Measurements from ENCODE around the gene LUZP1. TPM values are rescaled to one million over a fixed set of nuclear protein-coding genes. Genes with fewer than 3 reads are reported as not detected.

Gene LUZP1
- total and polyA plus RNA-seq, 2 experiments from 2014 or later, result 45.7 to 152 TPM

GRCh38 chr1:23202263-23202749, 33.6 kb upstream of the LUZP1 start (continued):
- TF ChIP-seq CREB1 (CRISPR knock-in tag; IDR thresholded peaks at IDR 0.05; ENCODE audit: low read depth) (no peak), EZH2phosphoT487 (IDR thresholded peaks at IDR 0.05; ENCODE audit: unreplicated experiment) (no peak), JUNB (IDR thresholded peaks at IDR 0.05; ENCODE audit: unreplicated experiment) (no peak)

GRCh38 chr1:23200883-23201282, 32.2 kb upstream of the LUZP1 start:
- H3K4me2 ChIP-seq, result no peak overlapping the region
- no peaks in the 10 kb centered on the region for H3K4me1 Mint-ChIP-seq
- peaks cover 3% of the 10 kb centered on the region for H3K27me3 Mint-ChIP-seq (ENCODE audit: insufficient read depth, low read depth, poor library complexity)
- ATAC-seq (no peak), DNase-seq (ENCODE audit: low spot score) (no peak)
- H4K20me1 ChIP-seq (replicated peaks; ENCODE audit: insufficient read depth), result no peaks in the 10 kb centered on the region
- no peak overlapping the region for H3K27ac ChIP-seq (ENCODE audit: low read depth)
- TF ChIP-seq ZNF114 (CRISPR knock-in tag; IDR thresholded peaks at IDR 0.05), result no peak
- TF ChIP-seq REST (IDR thresholded peaks at IDR 0.05; ENCODE audit: unreplicated experiment), result no peak
- TF ChIP-seq EZH2phosphoT487 (IDR thresholded peaks at IDR 0.05; ENCODE audit: unreplicated experiment), result no peak
- no peak for TF ChIP-seq ETS1 (IDR thresholded peaks at IDR 0.05)
- TF ChIP-seq CREB1 (CRISPR knock-in tag; IDR thresholded peaks at IDR 0.05; ENCODE audit: low read depth), result no peak
- TF ChIP-seq POLR2AphosphoS5 (IDR thresholded peaks at IDR 0.05; ENCODE audit: low read depth), result no peak
- no peak for TF ChIP-seq EZH2 (IDR thresholded peaks at IDR 0.05; ENCODE audit: low read depth, unreplicated experiment)
- no peak for TF ChIP-seq ZNF331 (CRISPR knock-in tag; IDR thresholded peaks at IDR 0.05; ENCODE audit: low read depth)
- no peak for TF ChIP-seq JUNB (IDR thresholded peaks at IDR 0.05; ENCODE audit: unreplicated experiment)
- TF ChIP-seq ZNF462 (CRISPR knock-in tag; IDR thresholded peaks at IDR 0.05), result no peak
- TF ChIP-seq CTCF (conservative IDR thresholded peaks at IDR 0.05; ENCODE audit: low read depth in 2 of 2), result no peak
- no peak for TF ChIP-seq STAT1 (IDR thresholded peaks at IDR 0.05; ENCODE audit: unreplicated experiment)
- no peak for TF ChIP-seq NANOG (IDR thresholded peaks at IDR 0.05; ENCODE audit: borderline replicate concordance)
- no peaks in the 10 kb centered on the region for H3K9me3 Mint-ChIP-seq
- H3K9me2 ChIP-seq (ENCODE audit: insufficient read depth), result no peaks in the 10 kb centered on the region; the same call in 1 of the 2 replicates
- H3K27ac Mint-ChIP-seq, result no peak overlapping the region
- H3K36me3 Mint-ChIP-seq (ENCODE audit: low read depth), result peaks cover 8% of the 10 kb centered on the region
- H3K27me3 ChIP-seq (ENCODE audit: insufficient read depth), result no peaks in the 10 kb centered on the region
- no peak overlapping the region for H2AFZ ChIP-seq
- H3K4me3 Mint-ChIP-seq, result no peak overlapping the region
- no peaks in the 10 kb centered on the region for H3K36me3 ChIP-seq (ENCODE audit: insufficient read depth)
- H3K79me2 ChIP-seq (replicated peaks; ENCODE audit: insufficient read depth), result no peaks in the 10 kb centered on the region
- H3K4me3 ChIP-seq, result no peak overlapping the region
- H3K4me1 ChIP-seq (ENCODE audit: insufficient read depth), result no peaks in the 10 kb centered on the region
- H3F3A ChIP-seq (replicated peaks; ENCODE audit: low read depth), result no peaks in the 10 kb centered on the region

All from GM23338 (cell line).